IMR-90 (cell line): ENCODE measurements around the gene NDRG4. TPM values are rescaled to one million over a fixed set of nuclear protein-coding genes. Genes with fewer than 3 reads are reported as not detected.

Source experiments
- ATAC-seq: fragments of 200-7000 bp; cut with Tn5 transposase; 2 replicates; pipeline ENCODE4 v1.9.1; 2020; ENCODE audit warnings: low read depth, mild to moderate bottlenecking, moderate library complexity
- BruUV-seq: library from RNA; stranded (reverse); fragments of 400-500 nt; replicated peaks from 2 replicates; lab custom pipeline; 2021; lab: Mats Ljungman, UMichigan
- CTCF ChIA-PET: fragments of 300-600 bp; formaldehyde crosslinking; extraction: SDS; loops from one replicate; lab custom pipeline; 2021; ENCODE audit warnings: antibody characterized with exemption; lab: Yijun Ruan, JAX
- POLR2A ChIA-PET: fragments of 300-600 bp; sonication (Branson Sonifier 250); formaldehyde crosslinking; loops from one replicate; lab custom pipeline; 2022; ENCODE audit warnings: antibody characterized with exemption; ENCODE audit not compliant: unreplicated experiment; lab: Charles Lee
- DNase-seq: peaks from one replicate; pipeline ENCODE4 v3.0.0; 2013
- H2AFZ ChIP-seq: replicated peaks from 2 replicates; pipeline ENCODE3; 2013; ENCODE audit warnings: low read length, mild to moderate bottlenecking; ENCODE audit not compliant: poor library complexity
- H2AK5ac ChIP-seq: 2 replicates; pipeline ENCODE4 v1.6.1; 2013; ENCODE audit warnings: low read depth, low read length, inconsistent platforms
- H2AK9ac ChIP-seq: replicated peaks from 2 replicates; pipeline ENCODE3; 2013; ENCODE audit warnings: mild to moderate bottlenecking, low read depth, low read length, moderate library complexity; ENCODE audit not compliant: poor library complexity
- H2BK120ac ChIP-seq: 2 replicates; pipeline ENCODE4 v1.6.1; 2013; ENCODE audit warnings: low read depth, low read length, inconsistent platforms
- H2BK15ac ChIP-seq: 3 replicates; pipeline ENCODE4 v1.6.1; 2013; ENCODE audit warnings: low read depth, low read length, inconsistent platforms
- H2BK20ac ChIP-seq: 2 replicates; pipeline ENCODE4 v1.6.1; 2013; ENCODE audit warnings: low read depth, mild to moderate bottlenecking, inconsistent platforms, low read length, moderate library complexity
- H2BK5ac ChIP-seq: 2 replicates; pipeline ENCODE4 v1.6.1; 2013; ENCODE audit warnings: mild to moderate bottlenecking, low read depth, low read length, inconsistent platforms; ENCODE audit not compliant: poor library complexity, severe bottlenecking
- H3K14ac ChIP-seq: replicated peaks from 2 replicates; pipeline ENCODE4 v1.6.1; 2013; ENCODE audit warnings: low read depth, low read length, inconsistent platforms
- H3K18ac ChIP-seq: 2 replicates; pipeline ENCODE4 v1.6.1; 2013; ENCODE audit warnings: low read depth, low read length, control low read depth
- H3K23ac ChIP-seq: 2 replicates; pipeline ENCODE4 v1.6.1; 2013; ENCODE audit warnings: low read depth, low read length, inconsistent platforms
- H3K27ac ChIP-seq: 2 replicates; pipeline ENCODE4 v1.5.1; 2013; ENCODE audit warnings: mild to moderate bottlenecking, control low read depth, low read length; ENCODE audit not compliant: insufficient read depth
- H3K27me3 ChIP-seq: 2 replicates; pipeline ENCODE4 v1.6.1; 2013; ENCODE audit warnings: low read length; ENCODE audit not compliant: control insufficient read depth, insufficient read depth
- H3K36me3 ChIP-seq: 2 replicates; pipeline ENCODE4 v1.6.1; 2013; ENCODE audit warnings: low read length, mixed read lengths; ENCODE audit not compliant: control insufficient read depth, insufficient read depth
- H3K4ac ChIP-seq: 2 replicates; pipeline ENCODE4 v1.6.1; 2013; ENCODE audit warnings: low read depth, low read length, inconsistent platforms
- H3K4me1 ChIP-seq: 2 replicates; pipeline ENCODE4 v1.6.1; 2013; ENCODE audit warnings: low read length, mixed read lengths; ENCODE audit not compliant: control insufficient read depth, insufficient read depth
- H3K4me2 ChIP-seq: 2 replicates; pipeline ENCODE4 v1.6.1; 2013; ENCODE audit warnings: low read depth, mild to moderate bottlenecking, control low read depth, low read length, moderate library complexity
- H3K4me3 ChIP-seq: 2 replicates; pipeline ENCODE4 v1.5.1; 2013; ENCODE audit warnings: low read depth, mild to moderate bottlenecking, control low read depth, low read length, moderate library complexity; ENCODE audit not compliant: insufficient read depth
- H3K56ac ChIP-seq: 2 replicates; pipeline ENCODE4 v1.6.1; 2013; ENCODE audit warnings: low read length, inconsistent platforms; ENCODE audit not compliant: insufficient read depth; ENCODE audit errors: extremely low read depth
- H3K79me1 ChIP-seq, 2 experiments: 2 replicates each; pipeline ENCODE4 v1.6.1; 2013; ENCODE audit warnings: low read length in 2 of 2, inconsistent platforms in 1 of 2, low read depth in 1 of 2
- H3K9ac ChIP-seq: 2 replicates; pipeline ENCODE4 v1.6.1; 2013; ENCODE audit warnings: low read depth, low read length, control low read depth
- H3K9me1 ChIP-seq: 2 replicates; pipeline ENCODE4 v1.6.1; 2013; ENCODE audit warnings: low read length, inconsistent platforms; ENCODE audit not compliant: insufficient read depth
- H3K9me3 ChIP-seq: 2 replicates; pipeline ENCODE4 v1.6.1; 2013; ENCODE audit warnings: low read length; ENCODE audit not compliant: control insufficient read depth, insufficient read depth
- H4K20me1 ChIP-seq: 2 replicates; pipeline ENCODE4 v1.6.1; 2013; ENCODE audit warnings: low read length, inconsistent platforms; ENCODE audit not compliant: insufficient read depth
- H4K5ac ChIP-seq: 2 replicates; pipeline ENCODE4 v1.6.1; 2013; ENCODE audit warnings: mild to moderate bottlenecking, low read depth, low read length, control low read depth
- H4K8ac ChIP-seq, 2 experiments: 2 replicates each; pipeline ENCODE4 v1.6.1; 2013; ENCODE audit warnings: low read depth in 2 of 2, low read length in 2 of 2, control low read depth in 1 of 2, inconsistent platforms in 1 of 2
- H4K91ac ChIP-seq: 2 replicates; pipeline ENCODE4 v1.6.1; 2013; ENCODE audit warnings: low read depth, low read length, inconsistent platforms; ENCODE audit not compliant: insufficient read depth
- BHLHE40 ChIP-seq: fragments of 150-350 bp; IDR thresholded peaks from 2 replicates; pipeline ENCODE4 v1.6.1; 2016; ENCODE audit warnings: mild to moderate bottlenecking, low read depth, low read length
- CEBPB ChIP-seq: IDR thresholded peaks from 2 replicates; pipeline ENCODE4 v1.6.1; 2012; ENCODE audit warnings: low read depth, low read length, improper control_type of control experiment
- CHD1 ChIP-seq: IDR thresholded peaks from 2 replicates; pipeline ENCODE4 v1.6.1; 2012; ENCODE audit warnings: low read depth, low read length, improper control_type of control experiment
- FOS ChIP-seq: fragments of 150-350 bp; IDR thresholded peaks from 2 replicates; pipeline ENCODE4 v1.6.1; 2016; ENCODE audit warnings: low read depth, low read length
- MAFK ChIP-seq: IDR thresholded peaks from 2 replicates; pipeline ENCODE4 v1.6.1; 2012; ENCODE audit warnings: low read depth, low read length, improper control_type of control experiment
- MAZ ChIP-seq: IDR thresholded peaks from 2 replicates; pipeline ENCODE4 v1.6.1; 2012; ENCODE audit warnings: low read depth, mild to moderate bottlenecking, low read length, improper control_type of control experiment, moderate library complexity, borderline replicate concordance
- MXI1 ChIP-seq: IDR thresholded peaks from 2 replicates; pipeline ENCODE4 v1.6.1; 2012; ENCODE audit warnings: low read depth, mild to moderate bottlenecking, low read length, moderate library complexity, borderline replicate concordance
- NFE2L2 ChIP-seq: fragments of 150-350 bp; IDR thresholded peaks from 2 replicates; pipeline ENCODE4 v1.6.1; 2016; ENCODE audit warnings: low read depth, mild to moderate bottlenecking, low read length
- POLR2A ChIP-seq: IDR thresholded peaks from 2 replicates; pipeline ENCODE4 v1.6.1; 2012; ENCODE audit warnings: mild to moderate bottlenecking, low read depth, low read length
- RAD21 ChIP-seq: IDR thresholded peaks from 2 replicates; pipeline ENCODE4 v1.6.1; 2012; ENCODE audit warnings: low read length, improper control_type of control experiment
- RCOR1 ChIP-seq: IDR thresholded peaks from 2 replicates; pipeline ENCODE4 v1.6.1; 2012; ENCODE audit warnings: mild to moderate bottlenecking, low read length, improper control_type of control experiment; ENCODE audit not compliant: insufficient replicate concordance
- RFX5 ChIP-seq: IDR thresholded peaks from 2 replicates; pipeline ENCODE4 v1.8.0; 2012; ENCODE audit warnings: low read depth, mild to moderate bottlenecking, low read length, moderate library complexity
- SMC3 ChIP-seq: fragments of 150-350 bp; IDR thresholded peaks from 2 replicates; pipeline ENCODE4 v1.6.1; 2016; ENCODE audit warnings: low read depth, mild to moderate bottlenecking, antibody characterized with exemption, low read length, moderate library complexity
- USF2 ChIP-seq: fragments of 150-350 bp; IDR thresholded peaks from 2 replicates; pipeline ENCODE4 v1.6.1; 2017; ENCODE audit warnings: mild to moderate bottlenecking, antibody characterized with exemption, low read length, low read depth
- WGBS, 2 experiments: methylation state at CpG; one replicate each; pipeline versions ENCODE4 v1.1.5 to v1.1.7; 2013; ENCODE audit warnings: missing lambda C conversion rate in 2 of 2; ENCODE audit not compliant: insufficient read length in 1 of 2; ENCODE audit errors: extremely low coverage in 2 of 2; 5-methylcytosine and 5-hydroxymethylcytosine counted together
- dilution Hi-C: fragments of 300-500 bp; cut with HindIII; formaldehyde crosslinking; loops from one replicate; pipeline ENCODE4 v1.14.3; 2018; ENCODE audit warnings: low sequenced_read_pairs; ENCODE audit not compliant: unreplicated experiment
- in situ Hi-C: fragments of 300-500 bp; cut with MboI; formaldehyde crosslinking; loops from 3 replicates; pipeline ENCODE4 v1.14.3; 2019; ENCODE audit warnings: low sequenced_read_pairs, inconsistent platforms, mixed read lengths
- intact Hi-C: fragments of 100-400 bp; cut with micrococcal nuclease; formaldehyde crosslinking; loops from 2 replicates; pipeline ENCODE4 v1.10.0; 2022
- polyA plus RNA-seq, 3 experiments: library from polyadenylated mRNA; depleted of rRNA; stranded (reverse); fragments of >200 nt; gene quantifications; 2 replicates each; pipeline ENCODE4 v1.2.3, GENCODE V29; 2012; ENCODE audit warnings: low replicate concordance in 1 of 3
- total RNA-seq: library from RNA; depleted of rRNA; stranded (reverse); fragments of >200 nt; gene quantifications from 2 replicates; pipeline ENCODE4 v1.2.3, GENCODE V29; 2012
- TF ChIP-seq, protein P1 (sequence below): conservative IDR thresholded peaks from 2 replicates; pipeline ENCODE4 v1.5.1; 2012; ENCODE audit warnings: mild to moderate bottlenecking, low read depth, low read length, improper control_type of control experiment
- TF ChIP-seq, protein P2 (sequence below): fragments of 150-350 bp; IDR thresholded peaks from 2 replicates; pipeline ENCODE4 v1.6.1; 2016; ENCODE audit warnings: low read depth, mild to moderate bottlenecking, low read length, moderate library complexity, borderline replicate concordance

NDRG4 gene
- total and polyA plus RNA-seq, 2 of the 4 experiments (the other 2 are of a cell fraction), result 10.9 to 23.5 TPM

- DNase-seq (no peak), ATAC-seq (no peak)
- no TSS peak for BruUV-seq
- Histone ChIP-seq H3K36me3 (no peaks in the 10 kb centered on the region), H2AFZ (no peak overlapping the region), H3K27ac (no peak overlapping the region), H4K20me1 (no peaks in the 10 kb centered on the region), H2BK15ac (no peak overlapping the region), H2BK120ac (no peak overlapping the region), H3K14ac (no peak overlapping the region), H3K9me1 (no peaks in the 10 kb centered on the region), H3K9me3 (no peaks in the 10 kb centered on the region), H3K56ac (no peak overlapping the region), H3K9ac (no peak overlapping the region), H2BK5ac (no peak overlapping the region), H3K79me1 (no peaks in the 10 kb centered on the region), H4K91ac (no peak overlapping the region), H2AK5ac (no peak overlapping the region), H3K4me2 (no peak overlapping the region), H3K4ac (no peak overlapping the region), H2BK20ac (no peak overlapping the region), H3K27me3 (peaks cover 18% of the 10 kb centered on the region), H2AK9ac (no peak overlapping the region), H3K4me3 (no peak overlapping the region), H3K4me1 (no peaks in the 10 kb centered on the region), H4K5ac (no peak overlapping the region), H3K18ac (no peak overlapping the region), H3K23ac (no peak overlapping the region), H4K8ac (no peak overlapping the region)
- intact Hi-C loops (no loop called here), in situ Hi-C loops (no loop called here), dilution Hi-C loops (no loop called here)
- CTCF ChIA-PET, result interaction anchor here (1.5 kb wide), 1 partner anchor 119 kb away, joined by 3 read pairs; no protein-coding TSS in a partner anchor
- WGBS, 2 experiments, result no CpG with 5 or more reads among the region's 5 CpGs
- POLR2A ChIA-PET, result no interaction called here
- no peak for TF ChIP-seq USF2
- TF ChIP-seq, protein P1, sequence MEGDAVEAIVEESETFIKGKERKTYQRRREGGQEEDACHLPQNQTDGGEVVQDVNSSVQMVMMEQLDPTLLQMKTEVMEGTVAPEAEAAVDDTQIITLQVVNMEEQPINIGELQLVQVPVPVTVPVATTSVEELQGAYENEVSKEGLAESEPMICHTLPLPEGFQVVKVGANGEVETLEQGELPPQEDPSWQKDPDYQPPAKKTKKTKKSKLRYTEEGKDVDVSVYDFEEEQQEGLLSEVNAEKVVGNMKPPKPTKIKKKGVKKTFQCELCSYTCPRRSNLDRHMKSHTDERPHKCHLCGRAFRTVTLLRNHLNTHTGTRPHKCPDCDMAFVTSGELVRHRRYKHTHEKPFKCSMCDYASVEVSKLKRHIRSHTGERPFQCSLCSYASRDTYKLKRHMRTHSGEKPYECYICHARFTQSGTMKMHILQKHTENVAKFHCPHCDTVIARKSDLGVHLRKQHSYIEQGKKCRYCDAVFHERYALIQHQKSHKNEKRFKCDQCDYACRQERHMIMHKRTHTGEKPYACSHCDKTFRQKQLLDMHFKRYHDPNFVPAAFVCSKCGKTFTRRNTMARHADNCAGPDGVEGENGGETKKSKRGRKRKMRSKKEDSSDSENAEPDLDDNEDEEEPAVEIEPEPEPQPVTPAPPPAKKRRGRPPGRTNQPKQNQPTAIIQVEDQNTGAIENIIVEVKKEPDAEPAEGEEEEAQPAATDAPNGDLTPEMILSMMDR, result no peak
- TF ChIP-seq NFE2L2, result no peak
- no peak for TF ChIP-seq MAFK
- no peak for TF ChIP-seq RCOR1
- no peak for TF ChIP-seq BHLHE40
- TF ChIP-seq RAD21, result no peak
- TF ChIP-seq CHD1, result no peak
- no peak for TF ChIP-seq MAZ
- TF ChIP-seq, protein P2, sequence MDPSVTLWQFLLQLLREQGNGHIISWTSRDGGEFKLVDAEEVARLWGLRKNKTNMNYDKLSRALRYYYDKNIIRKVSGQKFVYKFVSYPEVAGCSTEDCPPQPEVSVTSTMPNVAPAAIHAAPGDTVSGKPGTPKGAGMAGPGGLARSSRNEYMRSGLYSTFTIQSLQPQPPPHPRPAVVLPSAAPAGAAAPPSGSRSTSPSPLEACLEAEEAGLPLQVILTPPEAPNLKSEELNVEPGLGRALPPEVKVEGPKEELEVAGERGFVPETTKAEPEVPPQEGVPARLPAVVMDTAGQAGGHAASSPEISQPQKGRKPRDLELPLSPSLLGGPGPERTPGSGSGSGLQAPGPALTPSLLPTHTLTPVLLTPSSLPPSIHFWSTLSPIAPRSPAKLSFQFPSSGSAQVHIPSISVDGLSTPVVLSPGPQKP, result no peak
- no peak for TF ChIP-seq FOS
- TF ChIP-seq CEBPB, result no peak
- TF ChIP-seq MXI1, result no peak
- no peak for TF ChIP-seq POLR2A
- TF ChIP-seq SMC3, result no peak
- no peak for TF ChIP-seq RFX5
Observed at GRCh38 chr16:58454856-58455255, 45.1 kb upstream of the NDRG4 start.
